H1 (cell line): ENCODE results near the gene TMC6. TPM values are rescaled to one million over a fixed set of nuclear protein-coding genes. Genes with fewer than 3 reads are reported as not detected.

Experiments used
- ATF2 ChIP-seq: IDR thresholded peaks from 2 replicates; pipeline ENCODE4 v1.6.1; 2012; ENCODE audit warnings: low read length, inconsistent platforms
- CHD7 ChIP-seq: fragments of 300-600 bp; sonication (generic); IDR thresholded peaks from 2 replicates; pipeline ENCODE4 v1.7.1; 2012; ENCODE audit warnings: low read length, moderate library complexity, mild to moderate bottlenecking, inconsistent platforms; ENCODE audit not compliant: insufficient replicate concordance
- JUN ChIP-seq: IDR thresholded peaks from 2 replicates; pipeline ENCODE4 v1.6.1; 2011; ENCODE audit warnings: low read depth, mild to moderate bottlenecking, improper control_type of control experiment, low read length
- PHF8 ChIP-seq: fragments of 200-600 bp; sonication (generic); conservative IDR thresholded peaks from 2 replicates; pipeline ENCODE4 v1.7.1; 2012; ENCODE audit warnings: low read depth, mild to moderate bottlenecking, inconsistent platforms, low read length, moderate library complexity
- RFX5 ChIP-seq: IDR thresholded peaks from 2 replicates; pipeline ENCODE4 v1.6.1; 2011; ENCODE audit warnings: low read depth, low read length, improper control_type of control experiment, borderline replicate concordance
- SIX5 ChIP-seq: IDR thresholded peaks from 2 replicates; pipeline ENCODE4 v1.6.1; 2011; ENCODE audit warnings: mild to moderate bottlenecking, low read depth, low read length
- SUZ12 ChIP-seq: fragments of 200-600 bp; sonication (generic); IDR thresholded peaks from 2 replicates; pipeline ENCODE4 v1.6.1; 2012; ENCODE audit warnings: mild to moderate bottlenecking, inconsistent platforms, low read length, moderate library complexity, mixed read lengths
- TBP ChIP-seq: IDR thresholded peaks from 2 replicates; pipeline ENCODE4 v1.6.1; 2011; ENCODE audit warnings: low read depth, low read length, improper control_type of control experiment
- polyA plus RNA-seq, 7 experiments: library from polyadenylated mRNA; depleted of rRNA in 3 of 7; stranded (reverse) in 5 of 7; unstranded in 2 of 7; fragments of >200 nt in 5 of 7; fragments of 200-250 nt in 2 of 7; gene quantifications; 1 replicate in 5 of 7; 2 replicates in 1 of 7; 4 replicates in 1 of 7; pipeline versions ENCODE4 v1.2.1 to v1.2.3, GENCODE V29; 2011 to 2013; ENCODE audit warnings: missing spikeins in 2 of 7, mixed read lengths in 2 of 7
- total RNA-seq: library from RNA; stranded (reverse); fragmentation: NEBNext Ultra II Directional; extraction: Animal tissue kit (Norgen Biotek cat#: 25700); gene quantifications from 2 replicates; pipeline ENCODE4 v1.2.1, GENCODE V29; 2021

Gene TMC6
- total and polyA plus RNA-seq, 2 of the 8 experiments (the other 6 are each of a cell fraction or from before 2014, with no cell fraction given): 39.4 to 77.6 TPM

DNA sequence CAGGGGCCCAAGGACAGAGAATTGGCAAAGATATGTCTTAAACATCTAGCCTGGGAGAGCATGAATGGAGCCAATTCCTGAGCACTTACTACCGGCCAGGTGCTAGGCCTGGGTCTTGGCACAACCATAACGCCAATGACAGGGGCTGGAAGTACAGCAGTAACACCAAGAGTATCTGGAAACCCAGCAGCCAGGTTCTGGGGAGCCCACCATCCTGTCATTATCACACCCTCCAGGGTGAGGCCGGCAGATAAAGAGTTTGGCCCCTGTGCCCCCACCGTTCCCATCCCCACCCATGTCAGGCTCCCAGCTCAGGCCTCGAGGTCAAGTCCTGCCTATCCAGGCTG, 1.5 kb upstream of the TMC6 start (continued):
- no peak for TF ChIP-seq CHD7
- no peak for TF ChIP-seq SIX5
- TF ChIP-seq TBP: no peak
- TF ChIP-seq JUN: no peak
- TF ChIP-seq RFX5: no peak
- no peak for TF ChIP-seq PHF8
- no peak for TF ChIP-seq ATF2
- TF ChIP-seq SUZ12: no peak
